Ascending aorta (tissue), 2 donors: ENCODE data around the gene TAF6. TPM values are rescaled to one million over a fixed set of nuclear protein-coding genes. Genes with fewer than 3 reads are reported as not detected.
"Not testable (repeated sequence)": the region's sequence is repeated elsewhere in the genome, so short reads cannot be mapped to it uniquely, and the experiment has no call there.

ENCODE experiments used
- DNase-seq, 2 donors: peaks; one replicate each; pipeline ENCODE4 v3.0.0-alpha.2; 2019; ENCODE audit warnings: low spot score in 2 of 2
- H3K27ac ChIP-seq, 2 donors: fragments of 200-600 bp; sonication (generic); one replicate each; pipeline ENCODE4 v1.5.1; 2016 to 2017; ENCODE audit warnings: mild to moderate bottlenecking in 1 of 2
- H3K27me3 ChIP-seq: fragments of 200-600 bp; sonication (generic); one replicate; pipeline ENCODE4 v1.5.1; 2017
- H3K36me3 ChIP-seq, 2 donors: fragments of 200-600 bp; sonication (generic); one replicate each; pipeline ENCODE4 v1.5.1; 2016
- H3K4me1 ChIP-seq, 2 donors: fragments of 200-600 bp; sonication (generic); one replicate each; pipeline ENCODE4 v1.5.1; 2016 to 2017; ENCODE audit warnings: mild to moderate bottlenecking in 1 of 2
- H3K4me3 ChIP-seq, 2 donors: fragments of 200-600 bp; sonication (generic); one replicate each; pipeline ENCODE4 v1.5.1; 2016 to 2017; ENCODE audit warnings: mild to moderate bottlenecking in 1 of 2
- H3K9me3 ChIP-seq, 2 donors: fragments of 200-600 bp; sonication (generic); one replicate each; pipeline ENCODE4 v1.5.1; 2016
- intact Hi-C: fragments of 100-400 bp; cut with DNase I; formaldehyde crosslinking; loops from one replicate; pipeline ENCODE4 v1.15.1; 2023
- total RNA-seq: library from RNA; depleted of rRNA; stranded (reverse); fragments of >200 nt; gene quantifications from one replicate; pipeline ENCODE4 v1.1.0, GENCODE V29; 2016
- TF ChIP-seq, protein P1 (sequence below), 3 experiments: fragments of 200-600 bp in 2 of 3; fragments of 450-650 bp in 1 of 3; sonication (generic) in 2 of 3; IDR thresholded peaks; one replicate each; pipeline ENCODE4 v1.5.1; 2016 to 2019; ENCODE audit warnings: antibody characterized with exemption in 3 of 3, mild to moderate bottlenecking in 1 of 3, moderate library complexity in 1 of 3

Gene TAF6
- total RNA-seq, 1 donor from 2014 or later: 103 TPM

DNA sequence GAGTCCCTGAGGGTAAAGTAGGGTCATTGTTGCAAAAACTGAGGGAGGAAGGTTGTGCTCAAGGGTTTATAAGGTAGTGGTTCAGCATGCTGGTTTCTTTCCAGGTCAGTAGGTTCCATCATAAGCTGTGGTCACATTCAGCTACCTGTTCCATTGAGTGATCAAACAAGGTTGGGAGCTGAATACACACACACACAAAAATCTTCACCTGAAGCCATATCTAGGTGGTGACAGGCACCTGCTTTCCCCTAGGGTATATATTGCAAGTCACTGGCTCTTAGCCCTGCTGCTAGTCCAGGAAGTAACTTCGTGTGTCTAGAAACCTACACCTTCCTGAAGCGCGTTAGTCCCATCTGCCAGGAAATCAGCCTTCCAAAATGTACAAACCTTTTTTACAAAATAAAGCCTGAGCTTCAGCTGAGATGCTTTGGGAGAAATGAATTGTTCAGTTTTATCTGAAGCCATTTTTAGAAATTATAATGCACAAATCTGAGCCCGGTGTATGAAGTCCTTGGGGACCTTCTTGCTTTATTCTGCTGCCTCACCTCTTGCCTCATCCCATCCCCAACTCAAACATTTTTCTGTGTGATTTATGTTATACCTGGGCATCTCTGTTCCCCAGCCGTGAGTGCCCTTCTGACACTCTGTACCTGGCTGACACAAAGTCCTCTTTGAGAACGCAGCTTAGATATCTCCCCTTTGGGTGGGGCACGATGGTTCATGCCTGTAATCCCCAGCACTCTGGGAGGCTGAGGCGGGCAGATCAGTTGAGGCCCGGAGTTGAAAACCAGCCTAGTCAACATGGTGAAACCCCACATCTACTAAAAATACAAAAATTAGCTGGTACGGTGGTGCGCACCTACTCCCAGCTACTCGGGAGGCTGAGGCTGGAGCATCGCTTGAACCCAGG is 18.9 kb upstream of the TAF6 start:
- Histone ChIP-seq H3K4me3 (no peak overlapping the region), H3K9me3 (no peaks in the 10 kb centered on the region), H3K27me3 (no peaks in the 10 kb centered on the region), H3K36me3 (no peaks in the 10 kb centered on the region), H3K4me1 (no peaks in the 10 kb centered on the region), H3K27ac (no peak overlapping the region)
- TF ChIP-seq, protein P1, sequence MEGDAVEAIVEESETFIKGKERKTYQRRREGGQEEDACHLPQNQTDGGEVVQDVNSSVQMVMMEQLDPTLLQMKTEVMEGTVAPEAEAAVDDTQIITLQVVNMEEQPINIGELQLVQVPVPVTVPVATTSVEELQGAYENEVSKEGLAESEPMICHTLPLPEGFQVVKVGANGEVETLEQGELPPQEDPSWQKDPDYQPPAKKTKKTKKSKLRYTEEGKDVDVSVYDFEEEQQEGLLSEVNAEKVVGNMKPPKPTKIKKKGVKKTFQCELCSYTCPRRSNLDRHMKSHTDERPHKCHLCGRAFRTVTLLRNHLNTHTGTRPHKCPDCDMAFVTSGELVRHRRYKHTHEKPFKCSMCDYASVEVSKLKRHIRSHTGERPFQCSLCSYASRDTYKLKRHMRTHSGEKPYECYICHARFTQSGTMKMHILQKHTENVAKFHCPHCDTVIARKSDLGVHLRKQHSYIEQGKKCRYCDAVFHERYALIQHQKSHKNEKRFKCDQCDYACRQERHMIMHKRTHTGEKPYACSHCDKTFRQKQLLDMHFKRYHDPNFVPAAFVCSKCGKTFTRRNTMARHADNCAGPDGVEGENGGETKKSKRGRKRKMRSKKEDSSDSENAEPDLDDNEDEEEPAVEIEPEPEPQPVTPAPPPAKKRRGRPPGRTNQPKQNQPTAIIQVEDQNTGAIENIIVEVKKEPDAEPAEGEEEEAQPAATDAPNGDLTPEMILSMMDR (IDR thresholded peaks at IDR 0.05): no peak
- intact Hi-C loops: no loop called here
- DNase-seq: no peak

DNA sequence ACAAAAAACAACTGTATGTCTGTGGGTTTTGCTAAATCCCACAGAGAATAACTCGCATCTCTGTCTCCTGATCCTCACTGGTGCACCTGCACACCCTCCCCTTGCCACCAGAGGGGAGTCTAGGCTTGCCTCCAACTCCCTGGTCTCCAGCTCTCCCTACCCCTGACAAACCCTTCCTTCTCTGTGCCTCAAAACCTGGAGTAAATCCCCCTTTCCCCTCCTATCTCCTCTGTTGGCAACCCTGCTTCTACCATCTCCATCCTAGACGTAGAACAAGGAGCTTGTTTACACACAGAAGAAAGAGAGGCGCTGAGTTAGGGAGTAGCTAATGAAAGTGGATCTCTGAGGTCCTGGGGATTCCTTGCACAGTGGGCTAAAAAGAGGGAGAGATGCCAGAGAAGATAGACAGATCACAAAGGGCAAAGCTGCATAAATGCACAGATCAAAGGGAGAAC is 13.6 kb upstream of the TAF6 start:
- Histone ChIP-seq H3K36me3 (no peaks in the 10 kb centered on the region), H3K4me1 (peaks cover 0 to 8% of the 10 kb centered on the region in 2 donors), H3K27ac (no peak overlapping the region), H3K9me3 (no peaks in the 10 kb centered on the region), H3K4me3 (no peak overlapping the region), H3K27me3 (no peaks in the 10 kb centered on the region)
- intact Hi-C loops: loop anchor here (5.0 kb wide), 2 partner anchors 85 to 140 kb away; partner anchors contain the start of gene PVRIG
- DNase-seq: no peak
- TF ChIP-seq, protein P1 (IDR thresholded peaks at IDR 0.05): peak; percentile 62 to 70 (median 69)

DNA sequence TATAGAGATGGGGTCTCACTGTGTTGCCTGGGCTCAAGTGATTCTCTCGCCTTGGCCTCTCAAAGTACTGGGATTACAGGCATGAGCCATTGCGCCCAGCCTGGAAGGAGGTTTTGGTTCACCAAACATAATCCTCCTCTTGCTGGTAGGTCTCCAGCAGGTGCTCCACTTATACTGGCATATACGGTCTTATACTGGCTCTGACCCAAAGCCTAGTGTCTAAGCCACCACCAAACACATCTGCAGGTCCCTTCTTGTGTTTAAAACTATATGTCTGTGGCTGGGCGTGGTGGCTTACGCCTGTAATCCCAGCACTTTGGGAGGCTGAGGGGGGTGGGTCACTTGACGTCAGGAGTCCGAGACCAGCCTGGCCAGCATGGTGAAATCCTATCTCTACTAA is 13.0 kb upstream of the TAF6 start:
- intact Hi-C loops: loop anchor here (5.0 kb wide), 2 partner anchors 85 to 140 kb away; partner anchors contain the start of gene PVRIG
- H3K9me3 ChIP-seq: no peaks in the 10 kb centered on the region
- no peaks in the 10 kb centered on the region for H3K36me3 ChIP-seq
- H3K4me3 ChIP-seq: no peak overlapping the region
- no peaks in the 10 kb centered on the region for H3K27me3 ChIP-seq
- no peak for DNase-seq
- no peak overlapping the region for H3K27ac ChIP-seq
- TF ChIP-seq, protein P1 (IDR thresholded peaks at IDR 0.05): no peak
- H3K4me1 ChIP-seq: peaks cover 0 to 8% of the 10 kb centered on the region in 2 donors

DNA sequence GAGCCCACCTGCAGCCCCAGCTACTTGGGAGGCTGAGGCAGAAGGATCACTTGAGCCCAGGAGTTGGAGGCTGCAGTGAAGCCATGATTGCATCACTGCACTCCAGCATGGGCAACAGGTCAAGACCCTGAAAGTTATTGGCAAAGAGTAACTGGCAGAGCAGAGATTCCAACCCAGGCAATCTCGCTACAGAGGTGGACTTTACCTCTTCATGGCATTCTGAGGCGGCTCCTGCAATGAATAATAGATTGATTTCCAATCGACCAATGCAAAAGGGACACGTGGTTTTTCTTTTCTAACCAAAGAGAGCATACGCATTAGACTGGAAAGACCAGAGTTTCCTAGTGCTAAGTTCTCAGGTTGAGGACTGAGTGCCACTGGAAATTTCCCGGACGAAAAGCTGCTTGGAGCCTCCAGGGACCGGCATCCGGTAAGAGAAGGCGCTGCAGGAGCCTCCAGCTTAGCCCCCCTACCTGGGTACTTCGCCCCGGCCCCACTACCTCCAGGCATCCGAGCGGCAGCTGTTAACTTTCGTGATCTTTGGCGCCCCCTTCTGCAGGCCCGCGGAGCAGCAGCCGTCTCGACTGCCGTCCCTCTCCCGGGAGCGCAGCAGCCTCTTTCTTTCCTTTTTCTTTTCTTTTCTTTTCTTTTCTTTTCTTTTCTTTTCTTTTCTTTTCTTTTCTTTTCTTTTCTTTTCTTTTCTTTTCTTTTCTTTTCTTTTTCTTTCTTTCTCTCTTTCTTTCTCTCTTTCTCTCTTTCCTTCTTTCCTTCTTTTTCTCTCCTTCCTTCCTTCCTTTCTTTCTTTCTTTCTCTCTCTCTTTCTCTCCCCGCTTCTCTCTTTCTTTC is 11.7 kb upstream of the TAF6 start:
- TF ChIP-seq, protein P1 (IDR thresholded peaks at IDR 0.05): peak; percentile 75 to 89 (median 83)
- intact Hi-C loops: loop anchor here (5.0 kb wide), 2 partner anchors 86 to 139 kb away; partner anchors contain the start of gene PVRIG
- Histone ChIP-seq H3K27me3 (no peaks in the 10 kb centered on the region), H3K4me1 (peaks cover 0 to 13% of the 10 kb centered on the region in 2 donors), H3K4me3 (peak overlapping the region in 1 of 2 donors; percentile 55), H3K9me3 (no peaks in the 10 kb centered on the region), H3K27ac (no peak overlapping the region), H3K36me3 (no peaks in the 10 kb centered on the region)
- peak in 1 of 2 donors; percentile 84 for DNase-seq

DNA sequence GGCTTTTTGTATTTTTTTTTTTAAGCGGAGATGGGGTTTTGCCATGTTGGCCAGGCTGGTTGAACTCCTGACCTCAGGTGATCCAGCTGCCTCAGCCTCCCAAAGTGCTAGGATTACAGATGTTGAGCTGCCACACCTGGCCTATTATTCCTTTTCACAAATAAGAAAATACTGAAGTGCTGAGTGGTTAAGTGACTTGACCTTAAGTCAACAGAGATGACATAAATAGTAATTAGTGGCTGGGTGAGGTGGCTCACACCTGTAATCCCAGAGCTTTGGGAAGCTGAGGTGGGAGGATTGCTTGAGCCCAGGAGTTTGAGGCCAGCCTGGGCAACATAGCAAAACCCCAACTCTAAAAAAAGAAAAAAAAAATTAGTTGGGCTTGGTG is 11.1 kb upstream of the TAF6 start:
- H3K36me3 ChIP-seq, H3K9me3 ChIP-seq, DNase-seq, H3K4me3 ChIP-seq, H3K27ac ChIP-seq, H3K27me3 ChIP-seq: not testable (repeated sequence)
- intact Hi-C loops: loop anchor here (5.0 kb wide), 2 partner anchors 87 to 138 kb away; partner anchors contain the start of gene PVRIG
- peaks cover 0 to 14% of the 10 kb centered on the region in 2 donors for H3K4me1 ChIP-seq
